NCI-H1694 (cell line): ENCODE data around the gene SOCS1.
"Not testable (repeated sequence)": the region's sequence is repeated elsewhere in the genome, so short reads cannot be mapped to it uniquely, and the experiment has no call there.

ENCODE experiments used
- DNase-seq: peaks from one replicate; lab custom pipeline; 2025; lab: John Stamatoyannopoulos, UW

The SOCS1 gene

GRCh38 chr16:11224894-11225676 lies 30.9 kb downstream of the SOCS1 start:
- DNase-seq = no peak

GRCh38 chr16:11224096-11224893 lies 31.7 kb downstream of the SOCS1 start:
- DNase-seq = no peak

- not testable (repeated sequence) for DNase-seq
Measured at GRCh38 chr16:11220507-11220906, 35.5 kb downstream of the SOCS1 start.

GRCh38 chr16:11219178-11219577 lies 36.8 kb downstream of the SOCS1 start:
- DNase-seq = no peak

- DNase-seq = no peak
Measured at GRCh38 chr16:11218604-11218962, 37.4 kb downstream of the SOCS1 start.

GRCh38 chr16:11217651-11218603 lies 38.1 kb downstream of the SOCS1 start:
- DNase-seq = no peak

GRCh38 chr16:11215935-11216556 lies 40.0 kb downstream of the SOCS1 start:
- no peak for DNase-seq

GRCh38 chr16:11213799-11214198 lies 42.2 kb downstream of the SOCS1 start:
- no peak for DNase-seq

- no peak for DNase-seq
Measured at GRCh38 chr16:11213373-11213772, 42.6 kb downstream of the SOCS1 start.

GRCh38 chr16:11212798-11213196 lies 43.2 kb downstream of the SOCS1 start:
- no peak for DNase-seq

GRCh38 chr16:11211977-11212797 lies 43.8 kb downstream of the SOCS1 start:
- DNase-seq = no peak

- no peak for DNase-seq
Measured at GRCh38 chr16:11211061-11211976, 44.7 kb downstream of the SOCS1 start.

GRCh38 chr16:11210260-11210659 lies 45.7 kb downstream of the SOCS1 start:
- DNase-seq = no peak

- DNase-seq = no peak
Measured at GRCh38 chr16:11208916-11209665, 46.9 kb downstream of the SOCS1 start.

GRCh38 chr16:11207646-11208045 lies 48.4 kb downstream of the SOCS1 start:
- no peak for DNase-seq

- DNase-seq = no peak
Measured at GRCh38 chr16:11205754-11206581, 50.0 kb downstream of the SOCS1 start.

- DNase-seq = no peak
Measured at GRCh38 chr16:11205065-11205699, 50.8 kb downstream of the SOCS1 start.
